ENCODE measurements around the gene MYO1D.

- TF ChIP-seq CTCF (IDR thresholded peaks at IDR 0.05) (no peak), POLR2A (IDR thresholded peaks at IDR 0.05) (no peak), EP300 (IDR thresholded peaks at IDR 0.05) (no peak)
These were observed 318.5 kb downstream of the MYO1D start for GRCh38 chr17:32558326-32558955.
